H9 (cell line): ENCODE measurements around the gene MCF2L2. TPM values are rescaled to one million over a fixed set of nuclear protein-coding genes. Genes with fewer than 3 reads are reported as not detected.

Experiments
- DNase-seq: peaks from one replicate; pipeline ENCODE4 v3.0.0-alpha.2; 2017
- H2AFZ ChIP-seq: one replicate; pipeline ENCODE4 v1.6.1; 2013; ENCODE audit warnings: mild to moderate bottlenecking, low read length, control low read depth, moderate library complexity
- H2AK5ac ChIP-seq: 2 replicates; pipeline ENCODE4 v1.6.1; 2013; ENCODE audit warnings: low read length, control low read depth, mixed read lengths; ENCODE audit not compliant: insufficient read length
- H2BK120ac ChIP-seq: one replicate; pipeline ENCODE4 v1.6.1; 2013; ENCODE audit warnings: low read depth, mild to moderate bottlenecking, low read length, control low read depth, inconsistent platforms; ENCODE audit not compliant: poor library complexity, severe bottlenecking
- H2BK12ac ChIP-seq: 2 replicates; pipeline ENCODE4 v1.6.1; 2013; ENCODE audit warnings: low read length, control low read depth, mixed read lengths, low read depth; ENCODE audit not compliant: insufficient read length
- H2BK15ac ChIP-seq: 2 replicates; pipeline ENCODE4 v1.6.1; 2013; ENCODE audit warnings: low read depth, low read length, control low read depth
- H2BK20ac ChIP-seq: one replicate; pipeline ENCODE4 v1.6.1; 2013; ENCODE audit warnings: low read depth, mild to moderate bottlenecking, low read length, control low read depth, inconsistent platforms; ENCODE audit not compliant: poor library complexity, severe bottlenecking
- H2BK5ac ChIP-seq: 2 replicates; pipeline ENCODE4 v1.6.1; 2013; ENCODE audit warnings: low read length, control low read depth, mixed read lengths; ENCODE audit not compliant: insufficient read length
- H3K14ac ChIP-seq: 2 replicates; pipeline ENCODE4 v1.6.1; 2013; ENCODE audit warnings: low read length, control low read depth; ENCODE audit not compliant: insufficient read depth
- H3K18ac ChIP-seq: 2 replicates; pipeline ENCODE4 v1.6.1; 2013; ENCODE audit warnings: low read depth, mild to moderate bottlenecking, mixed read lengths, low read length, control low read depth; ENCODE audit not compliant: insufficient read length
- H3K23ac ChIP-seq: 2 replicates; pipeline ENCODE4 v1.6.1; 2013; ENCODE audit warnings: low read length, control low read depth, mixed read lengths, low read depth; ENCODE audit not compliant: insufficient read length
- H3K23me2 ChIP-seq: 2 replicates; pipeline ENCODE4 v1.6.1; 2013; ENCODE audit warnings: low read depth, mild to moderate bottlenecking, mixed read lengths, low read length, control low read depth; ENCODE audit not compliant: insufficient read length, poor library complexity, severe bottlenecking
- H3K27ac ChIP-seq: 2 replicates; pipeline ENCODE4 v1.5.1; 2013; ENCODE audit warnings: low read length, control low read depth, mixed read lengths, low read depth; ENCODE audit not compliant: insufficient read length
- H3K27me3 ChIP-seq: 2 replicates; pipeline ENCODE4 v1.6.1; 2013; ENCODE audit warnings: low read length, control low read depth, inconsistent platforms; ENCODE audit not compliant: insufficient read depth
- H3K4ac ChIP-seq: 2 replicates; pipeline ENCODE4 v1.6.1; 2013; ENCODE audit warnings: low read depth, mild to moderate bottlenecking, control low read depth, inconsistent platforms, low read length, moderate library complexity
- H3K4me1 ChIP-seq: 2 replicates; pipeline ENCODE4 v1.6.1; 2013; ENCODE audit warnings: low read length, control low read depth, inconsistent platforms; ENCODE audit not compliant: insufficient read depth
- H3K4me2 ChIP-seq: 2 replicates; pipeline ENCODE4 v1.6.1; 2013; ENCODE audit warnings: low read length, control low read depth, mixed read lengths; ENCODE audit not compliant: insufficient read length, insufficient read depth
- H3K56ac ChIP-seq: 2 replicates; pipeline ENCODE4 v1.6.1; 2013; ENCODE audit warnings: low read depth, mild to moderate bottlenecking, mixed read lengths, low read length, control low read depth; ENCODE audit not compliant: insufficient read length
- H3K79me1 ChIP-seq: 2 replicates; pipeline ENCODE4 v1.6.1; 2013; ENCODE audit warnings: low read depth, mild to moderate bottlenecking, moderate library complexity, low read length, control low read depth, inconsistent platforms; ENCODE audit not compliant: insufficient read depth, poor library complexity, severe bottlenecking
- H3K79me2 ChIP-seq: 2 replicates; pipeline ENCODE4 v1.6.1; 2013; ENCODE audit warnings: low read length, control low read depth, inconsistent platforms; ENCODE audit not compliant: insufficient read depth
- H3K9ac ChIP-seq: 2 replicates; pipeline ENCODE4 v1.6.1; 2013; ENCODE audit warnings: low read length, control low read depth, mixed read lengths; ENCODE audit not compliant: insufficient read length; ENCODE audit errors: extremely low read depth
- H3K9me3 ChIP-seq: one replicate; pipeline ENCODE4 v1.6.1; 2013; ENCODE audit warnings: low read depth, low read length, inconsistent platforms; ENCODE audit not compliant: control insufficient read depth
- H3T11ph ChIP-seq: one replicate; pipeline ENCODE4 v1.6.1; 2013; ENCODE audit warnings: mild to moderate bottlenecking, low read length, control low read depth, inconsistent platforms
- H4K20me1 ChIP-seq: one replicate; pipeline ENCODE4 v1.6.1; 2013; ENCODE audit not compliant: control insufficient read depth, insufficient read length, insufficient read depth
- H4K5ac ChIP-seq: 2 replicates; pipeline ENCODE4 v1.6.1; 2013; ENCODE audit warnings: low read depth, mild to moderate bottlenecking, mixed read lengths, low read length, control low read depth; ENCODE audit not compliant: insufficient read length
- H4K8ac ChIP-seq: replicated peaks from 2 replicates; pipeline ENCODE4 v1.6.1; 2013; ENCODE audit warnings: low read length, control low read depth, mixed read lengths, low read depth; ENCODE audit not compliant: insufficient read length
- H4K91ac ChIP-seq: 2 replicates; pipeline ENCODE4 v1.6.1; 2013; ENCODE audit warnings: low read depth, mild to moderate bottlenecking, moderate library complexity, mixed read lengths, low read length, control low read depth; ENCODE audit not compliant: insufficient read length
- H3K27ac Mint-ChIP-seq, 3 experiments: 2 replicates in 2 of 3; 3 replicates in 1 of 3; pipeline ENCODE4 v1.8.0; 2020 to 2021; ENCODE audit warnings: mixed read lengths in 3 of 3, mild to moderate bottlenecking in 1 of 3, moderate library complexity in 1 of 3
- H3K27me3 Mint-ChIP-seq: 2 replicates; pipeline ENCODE4 v1.8.0; 2021; ENCODE audit warnings: low read depth, mild to moderate bottlenecking, moderate library complexity, mixed read lengths
- H3K36me3 Mint-ChIP-seq, 3 experiments: 2 replicates in 2 of 3; 3 replicates in 1 of 3; pipeline ENCODE4 v1.8.0; 2020 to 2021; ENCODE audit warnings: low read depth in 3 of 3, mixed read lengths in 3 of 3; ENCODE audit not compliant: insufficient read depth in 1 of 3
- H3K4me1 Mint-ChIP-seq, 2 experiments: 2 replicates each; pipeline ENCODE4 v1.8.0; 2020; ENCODE audit warnings: mixed read lengths in 2 of 2
- H3K4me3 Mint-ChIP-seq, 2 experiments: 2 replicates in 1 of 2; 3 replicates in 1 of 2; pipeline ENCODE4 v1.8.0; 2020 to 2021; ENCODE audit warnings: mild to moderate bottlenecking in 2 of 2, mixed read lengths in 2 of 2, moderate library complexity in 1 of 2
- H3K9me3 Mint-ChIP-seq, 2 experiments: 2 replicates in 1 of 2; 3 replicates in 1 of 2; pipeline ENCODE4 v1.8.0; 2020; ENCODE audit warnings: mild to moderate bottlenecking in 2 of 2, mixed read lengths in 2 of 2, moderate library complexity in 1 of 2
- CTCF ChIP-seq: fragments of 200-600 bp; sonication (generic); conservative IDR thresholded peaks from 3 replicates; pipeline ENCODE4 v1.8.0; 2021; ENCODE audit warnings: antibody characterized with exemption, mild to moderate bottlenecking
- whole genome bisulfite sequencing: extraction: QIAGEN DNeasy Blood & Tissue Kit; methylation state at CpG from one replicate; pipeline ENCODE4 v1.1.7; 2013; ENCODE audit warnings: missing lambda C conversion rate, low lambda C conversion rate, mixed read lengths; ENCODE audit not compliant: insufficient read length; ENCODE audit errors: extremely low coverage; 5-methylcytosine and 5-hydroxymethylcytosine counted together
- total RNA-seq: library from RNA; stranded (reverse); gene quantifications from 2 replicates; pipeline ENCODE4 v1.2.1, GENCODE V29; 2021

Gene MCF2L2
- total RNA-seq, 1 experiment from 2014 or later = 6.4 TPM

- Histone ChIP-seq H3K4me2 (no peak overlapping the region), H2BK15ac (no peak overlapping the region), H3K23me2 (no peaks in the 10 kb centered on the region), H3K27me3 (no peaks in the 10 kb centered on the region), H3K14ac (no peak overlapping the region), H3K56ac (no peak overlapping the region), H3K9ac (no peak overlapping the region), H4K8ac (no peak overlapping the region), H2BK5ac (no peak overlapping the region), H3K27ac (no peak overlapping the region), H2BK120ac (no peak overlapping the region), H2AK5ac (no peak overlapping the region), H2AFZ (no peak overlapping the region), H3K9me3 (no peaks in the 10 kb centered on the region), H3K4ac (no peak overlapping the region), H4K5ac (no peak overlapping the region), H4K91ac (no peak overlapping the region), H2BK12ac (no peak overlapping the region), H4K20me1 (no peaks in the 10 kb centered on the region), H3K79me2 (0 out of 2 replicates have a peak, but pooled peaks cover 2% of the 10 kb centered on the region), H2BK20ac (no peak overlapping the region), H3K4me1 (0 out of 2 replicates have a peak, but pooled peaks cover 4% of the 10 kb centered on the region), H3K18ac (no peak overlapping the region), H3T11ph (no peak overlapping the region), H3K23ac (no peak overlapping the region), H3K79me1 (no peaks in the 10 kb centered on the region)
- no peak for DNase-seq
- WGBS = no CpG with 5 or more reads among the region's 3 CpGs
- peaks cover 0 to 12% (median 1%) of the 10 kb centered on the region in 3 experiments; a peak in 2 of 7 replicates for H3K36me3 Mint-ChIP-seq
- no peak overlapping the region for H3K4me3 Mint-ChIP-seq
- H3K27ac Mint-ChIP-seq = no peak overlapping the region
- H3K27me3 Mint-ChIP-seq = no peaks in the 10 kb centered on the region
- peaks cover 36 to 44% of the 10 kb centered on the region in 2 experiments for H3K4me1 Mint-ChIP-seq
- no peaks in the 10 kb centered on the region for H3K9me3 Mint-ChIP-seq
- no peak for TF ChIP-seq CTCF
Observed at GRCh38 chr3:183391460-183391859, 37.0 kb downstream of the MCF2L2 start.
